Trophoblast cell (in vitro differentiated cells and primary cell): ENCODE results near the gene LGALS12.

Source experiments
- DNase-seq, 2 donors: peaks; one replicate each; pipeline ENCODE4 v3.0.0-alpha.2; 2016
- H2AFZ ChIP-seq: 2 replicates; pipeline ENCODE4 v1.6.1; 2013; ENCODE audit warnings: low read length, moderate library complexity, mild to moderate bottlenecking; ENCODE audit not compliant: insufficient read depth, poor library complexity
- H2AK5ac ChIP-seq: 2 replicates; pipeline ENCODE4 v1.6.1; 2013; ENCODE audit warnings: mild to moderate bottlenecking, low read length
- H2BK120ac ChIP-seq: 2 replicates; pipeline ENCODE4 v1.6.1; 2013; ENCODE audit warnings: low read length, mild to moderate bottlenecking, moderate library complexity; ENCODE audit not compliant: insufficient read depth, poor library complexity
- H2BK12ac ChIP-seq: 2 replicates; pipeline ENCODE4 v1.6.1; 2013; ENCODE audit warnings: mild to moderate bottlenecking, low read length, moderate library complexity
- H2BK5ac ChIP-seq: 2 replicates; pipeline ENCODE4 v1.6.1; 2013; ENCODE audit warnings: low read length, low read depth, moderate library complexity, mild to moderate bottlenecking; ENCODE audit not compliant: poor library complexity
- H3K14ac ChIP-seq: 2 replicates; pipeline ENCODE4 v1.6.1; 2013; ENCODE audit warnings: mild to moderate bottlenecking, low read length
- H3K18ac ChIP-seq: 2 replicates; pipeline ENCODE4 v1.6.1; 2013; ENCODE audit warnings: mild to moderate bottlenecking, low read length
- H3K23ac ChIP-seq: 2 replicates; pipeline ENCODE4 v1.6.1; 2013; ENCODE audit warnings: low read length
- H3K27ac ChIP-seq: 2 replicates; pipeline ENCODE4 v1.5.1; 2013; ENCODE audit warnings: low read depth, mild to moderate bottlenecking, inconsistent platforms, low read length, moderate library complexity
- H3K27me3 ChIP-seq: 2 replicates; pipeline ENCODE4 v1.6.1; 2013; ENCODE audit warnings: inconsistent platforms, mild to moderate bottlenecking, low read length, moderate library complexity; ENCODE audit not compliant: insufficient read depth
- H3K36me3 ChIP-seq, 2 experiments: 1 replicate in 1 of 2; 2 replicates in 1 of 2; pipeline ENCODE4 v1.6.1; 2013; ENCODE audit warnings: low read length in 2 of 2, mild to moderate bottlenecking in 2 of 2, moderate library complexity in 1 of 2; ENCODE audit not compliant: insufficient read depth in 2 of 2, control insufficient read depth in 1 of 2
- H3K4ac ChIP-seq: 2 replicates; pipeline ENCODE4 v1.6.1; 2013; ENCODE audit warnings: low read depth, mild to moderate bottlenecking, low read length, moderate library complexity
- H3K4me1 ChIP-seq, 2 experiments: 1 replicate in 1 of 2; 2 replicates in 1 of 2; pipeline ENCODE4 v1.6.1; 2013; ENCODE audit warnings: low read length in 2 of 2, mild to moderate bottlenecking in 2 of 2, moderate library complexity in 1 of 2; ENCODE audit not compliant: insufficient read depth in 2 of 2, control insufficient read depth in 1 of 2
- H3K4me2 ChIP-seq: 2 replicates; pipeline ENCODE4 v1.6.1; 2013; ENCODE audit warnings: inconsistent platforms, mild to moderate bottlenecking, low read length, moderate library complexity
- H3K4me3 ChIP-seq: 2 replicates; pipeline ENCODE4 v1.5.1; 2013; ENCODE audit warnings: mild to moderate bottlenecking, low read depth, low read length, inconsistent platforms
- H3K79me1 ChIP-seq: one replicate; pipeline ENCODE4 v1.6.1; 2013; ENCODE audit warnings: low read length
- H3K79me2 ChIP-seq: 2 replicates; pipeline ENCODE4 v1.6.1; 2013; ENCODE audit warnings: low read length, mild to moderate bottlenecking; ENCODE audit not compliant: control insufficient read depth, insufficient read depth, poor library complexity
- H3K9ac ChIP-seq: 2 replicates; pipeline ENCODE4 v1.6.1; 2013; ENCODE audit warnings: mild to moderate bottlenecking, low read length
- H3K9me3 ChIP-seq: 2 replicates; pipeline ENCODE4 v1.6.1; 2013; ENCODE audit warnings: low read depth, mild to moderate bottlenecking, control low read depth, inconsistent platforms, low read length; ENCODE audit not compliant: insufficient read depth
- H4K12ac ChIP-seq: 2 replicates; pipeline ENCODE4 v1.6.1; 2013; ENCODE audit warnings: low read depth, mild to moderate bottlenecking, low read length, moderate library complexity
- H4K8ac ChIP-seq: 2 replicates; pipeline ENCODE4 v1.6.1; 2013; ENCODE audit warnings: low read depth, mild to moderate bottlenecking, low read length, moderate library complexity
- H4K91ac ChIP-seq: one replicate; pipeline ENCODE4 v1.6.1; 2013; ENCODE audit warnings: low read depth, mild to moderate bottlenecking, low read length, moderate library complexity
- WGBS: extraction: QIAGEN DNeasy Blood & Tissue Kit; methylation state at CpG from one replicate; pipeline ENCODE4 v1.1.7; 2013; ENCODE audit warnings: missing lambda C conversion rate; ENCODE audit not compliant: insufficient read length, insufficient coverage; ENCODE audit errors: extremely low coverage; 5-methylcytosine and 5-hydroxymethylcytosine counted together

The LGALS12 gene

DNA sequence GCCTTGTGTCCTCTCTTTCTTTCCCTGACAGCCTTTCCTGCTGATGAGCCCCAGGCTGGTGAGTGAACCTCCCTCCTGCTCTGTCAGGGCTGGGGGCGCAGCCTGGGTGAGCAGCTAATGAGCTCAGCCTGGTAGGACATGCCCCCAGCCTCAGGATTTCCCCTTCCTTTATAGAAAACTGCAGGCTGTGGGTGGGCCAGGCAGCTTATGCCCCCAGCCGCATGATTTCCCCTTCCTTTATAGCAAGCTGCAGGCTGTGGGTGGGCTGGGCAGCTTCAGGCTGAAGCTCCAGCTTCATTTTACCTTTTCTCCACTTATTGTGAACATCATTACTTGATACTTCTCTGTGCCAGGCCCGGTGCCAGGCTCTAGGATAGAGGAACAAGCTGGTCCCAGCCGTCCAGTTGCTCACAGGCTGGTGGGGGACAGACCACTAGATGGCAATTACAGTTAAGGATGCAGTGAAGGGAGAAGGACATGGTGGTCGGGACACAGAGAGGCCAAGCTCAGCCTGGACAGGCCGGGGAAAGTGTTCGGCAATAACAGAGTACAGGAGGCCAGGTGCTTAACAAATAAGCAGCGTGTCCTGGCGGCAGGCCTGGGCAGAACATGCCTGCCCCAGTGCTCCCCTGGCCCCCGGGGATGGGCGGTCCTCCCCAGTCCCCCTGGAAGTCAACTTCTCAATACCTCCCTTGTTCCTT lies 5.3 kb downstream of the LGALS12 start:
- no CpG with 5 or more reads among the region's 11 CpGs for WGBS
- H3K79me1 ChIP-seq = peaks cover 5% of the 10 kb centered on the region
- H3K9ac ChIP-seq = no peak overlapping the region

GRCh38 chr11:63512816-63513215 lies 6.9 kb downstream of the LGALS12 start:
- DNase-seq = no peak
- H2BK12ac ChIP-seq = no peak overlapping the region
- no peak overlapping the region for H4K12ac ChIP-seq
- WGBS = no CpG with 5 or more reads among the region's 7 CpGs
- no peak overlapping the region for H2BK5ac ChIP-seq
- H4K8ac ChIP-seq = no peak overlapping the region
- H3K36me3 ChIP-seq = no peaks in the 10 kb centered on the region
- H3K18ac ChIP-seq = no peak overlapping the region
- H4K91ac ChIP-seq = no peak overlapping the region
- no peak overlapping the region for H3K4me2 ChIP-seq
- H3K4me3 ChIP-seq = no peak overlapping the region
- no peak overlapping the region for H3K27ac ChIP-seq
- H3K4ac ChIP-seq = no peak overlapping the region
- peaks cover 2 to 5% of the 10 kb centered on the region in 2 experiments for H3K4me1 ChIP-seq
- H3K27me3 ChIP-seq = no peaks in the 10 kb centered on the region
- H3K23ac ChIP-seq = no peak overlapping the region
- peaks cover 2% of the 10 kb centered on the region for H3K79me1 ChIP-seq
- no peak overlapping the region for H2AK5ac ChIP-seq
- H3K9me3 ChIP-seq = peaks cover 2% of the 10 kb centered on the region
- H2AFZ ChIP-seq = no peak overlapping the region
- no peak overlapping the region for H2BK120ac ChIP-seq
- no peaks in the 10 kb centered on the region for H3K79me2 ChIP-seq
- no peak overlapping the region for H3K9ac ChIP-seq
- H3K14ac ChIP-seq = no peak overlapping the region

More for the DNA sequence above, 5.3 kb downstream of the LGALS12 start:
- DNase-seq = no peak
- H3K27ac ChIP-seq = no peak overlapping the region
- no peak overlapping the region for H3K18ac ChIP-seq
- no peaks in the 10 kb centered on the region for H3K9me3 ChIP-seq
- no peak overlapping the region for H2BK5ac ChIP-seq
- H3K23ac ChIP-seq = no peak overlapping the region
- no peaks in the 10 kb centered on the region for H3K79me2 ChIP-seq
- H3K4me3 ChIP-seq = no peak overlapping the region
- no peak overlapping the region for H2AK5ac ChIP-seq
- no peak overlapping the region for H2BK12ac ChIP-seq
- H4K8ac ChIP-seq = no peak overlapping the region
- peaks cover 5 to 13% of the 10 kb centered on the region in 2 experiments for H3K4me1 ChIP-seq
- no peaks in the 10 kb centered on the region for H3K27me3 ChIP-seq
- no peak overlapping the region for H3K4me2 ChIP-seq
- H3K14ac ChIP-seq = no peak overlapping the region
- H3K36me3 ChIP-seq = no peaks in the 10 kb centered on the region
- no peak overlapping the region for H3K4ac ChIP-seq
- H4K91ac ChIP-seq = no peak overlapping the region
- no peak overlapping the region for H2BK120ac ChIP-seq
- no peak overlapping the region for H4K12ac ChIP-seq
- no peak overlapping the region for H2AFZ ChIP-seq

DNA sequence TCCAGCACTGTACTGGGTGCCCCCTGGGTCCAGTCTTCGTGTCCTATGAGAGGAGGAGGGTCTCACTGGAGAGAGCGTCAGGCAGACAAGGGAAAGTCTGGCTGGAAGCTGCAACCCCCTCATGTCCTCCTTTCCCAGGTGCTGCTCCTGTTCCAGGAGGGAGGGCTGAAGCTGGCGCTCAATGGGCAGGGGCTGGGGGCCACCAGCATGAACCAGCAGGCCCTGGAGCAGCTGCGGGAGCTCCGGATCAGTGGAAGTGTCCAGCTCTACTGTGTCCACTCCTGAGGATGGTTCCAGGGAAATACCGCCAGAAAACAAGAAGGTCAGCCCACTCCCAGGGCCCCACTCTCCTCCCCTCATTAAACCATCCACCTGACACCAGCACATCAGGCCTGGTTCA lies 10.2 kb downstream of the LGALS12 start:
- H3K79me2 ChIP-seq = no peaks in the 10 kb centered on the region
- H2AFZ ChIP-seq = no peak overlapping the region
- WGBS = no CpG with 5 or more reads among the region's 6 CpGs
- H2BK12ac ChIP-seq = no peak overlapping the region
- no peak overlapping the region for H3K4me2 ChIP-seq
- no peaks in the 10 kb centered on the region for H3K36me3 ChIP-seq
- no peaks in the 10 kb centered on the region for H3K27me3 ChIP-seq
- H3K14ac ChIP-seq = no peak overlapping the region
- no peak for DNase-seq
- no peak overlapping the region for H2BK5ac ChIP-seq
- H3K9ac ChIP-seq = no peak overlapping the region
- H4K8ac ChIP-seq = no peak overlapping the region
- H3K79me1 ChIP-seq = peaks cover 2% of the 10 kb centered on the region
- no peak overlapping the region for H3K4me3 ChIP-seq
- H2AK5ac ChIP-seq = peak overlapping the region; percentile 19
- H3K23ac ChIP-seq = no peak overlapping the region
- H3K4me1 ChIP-seq = peaks cover 2 to 5% of the 10 kb centered on the region in 2 experiments
- H3K27ac ChIP-seq = no peak overlapping the region
- H3K4ac ChIP-seq = no peak overlapping the region
- peak overlapping the region; percentile 25 for H2BK120ac ChIP-seq
- no peak overlapping the region for H4K91ac ChIP-seq
- peaks cover 2% of the 10 kb centered on the region for H3K9me3 ChIP-seq
- H4K12ac ChIP-seq = peak overlapping the region; percentile 36
- no peak overlapping the region for H3K18ac ChIP-seq

- H2BK120ac ChIP-seq = no peak overlapping the region
- H3K23ac ChIP-seq = no peak overlapping the region
- H3K9me3 ChIP-seq = peaks cover 2% of the 10 kb centered on the region
- H3K4ac ChIP-seq = no peak overlapping the region
- H4K8ac ChIP-seq = no peak overlapping the region
- no peak overlapping the region for H3K14ac ChIP-seq
- DNase-seq = no peak
- no peak overlapping the region for H2BK12ac ChIP-seq
- H3K27ac ChIP-seq = no peak overlapping the region
- H3K9ac ChIP-seq = no peak overlapping the region
- H3K4me3 ChIP-seq = no peak overlapping the region
- no peak overlapping the region for H2AFZ ChIP-seq
- H3K36me3 ChIP-seq = no peaks in the 10 kb centered on the region
- no peak overlapping the region for H3K4me2 ChIP-seq
- H4K91ac ChIP-seq = no peak overlapping the region
- no peaks in the 10 kb centered on the region for H3K79me2 ChIP-seq
- H2AK5ac ChIP-seq = no peak overlapping the region
- H3K27me3 ChIP-seq = no peaks in the 10 kb centered on the region
- peaks cover 2 to 7% of the 10 kb centered on the region in 2 experiments for H3K4me1 ChIP-seq
- peaks cover 2% of the 10 kb centered on the region for H3K79me1 ChIP-seq
- H2BK5ac ChIP-seq = no peak overlapping the region
- WGBS = no CpG with 5 or more reads among the region's 5 CpGs
- no peak overlapping the region for H4K12ac ChIP-seq
- no peak overlapping the region for H3K18ac ChIP-seq
Measured at GRCh38 chr11:63517156-63517555, 11.3 kb downstream of the LGALS12 start.
